GM12878 (cell line): ENCODE data around the gene SCRT2. TPM values are rescaled to one million over a fixed set of nuclear protein-coding genes. Genes with fewer than 3 reads are reported as not detected.

Experiments
- ATAC-seq: fragments of 200-7000 bp; cut with Tn5 transposase; 3 replicates; pipeline ENCODE4 v1.9.1; 2020; ENCODE audit warnings: mild to moderate bottlenecking, moderate library complexity
- BruUV-seq: library from RNA; stranded (reverse); fragments of 400-500 nt; replicated peaks from 2 replicates; lab custom pipeline; 2021; lab: Mats Ljungman, UMichigan
- CTCF ChIA-PET: fragments of 300-600 bp; sonication (Branson Sonifier 250); formaldehyde crosslinking; extraction: SDS; loops from one replicate; lab custom pipeline; 2021; ENCODE audit warnings: inconsistent platforms; lab: Yijun Ruan, JAX
- POLR2A ChIA-PET: fragments of 350-600 bp; formaldehyde crosslinking; extraction: SDS; loops from one replicate; lab custom pipeline; 2021; ENCODE audit warnings: inconsistent platforms; lab: Charles Lee
- RAD21 ChIA-PET: fragments of 300-600 bp; sonication (Branson Sonifier 250); formaldehyde crosslinking; loops from one replicate; lab custom pipeline; 2023; ENCODE audit warnings: antibody characterized with exemption; ENCODE audit not compliant: unreplicated experiment; lab: Charles Lee
- SMC1A ChIA-PET: fragments of 300-600 bp; sonication (Branson Sonifier 250); formaldehyde crosslinking; loops from one replicate; lab custom pipeline; 2023; ENCODE audit not compliant: unreplicated experiment, uncharacterized antibody; lab: Charles Lee
- DNase-seq: peaks from one replicate; pipeline ENCODE4 v3.0.0-alpha.2; 2011; ENCODE audit warnings: low read depth, low spot score
- FAIRE-seq: peaks from 3 replicates; lab custom pipeline; 2011; peaks lifted over from hg19 to GRCh38; lab: Jason Lieb, UNC
- H2AFZ ChIP-seq: 2 replicates; pipeline ENCODE4 v1.6.0; 2011; ENCODE audit warnings: low read depth, low read length, control low read depth; ENCODE audit not compliant: control insufficient read depth
- H3K27ac ChIP-seq: 2 replicates; pipeline ENCODE4 v1.5.1; 2011; ENCODE audit warnings: control low read depth; ENCODE audit not compliant: control insufficient read depth, insufficient read depth
- H3K27me3 ChIP-seq, 2 experiments: replicated peaks in 1 of 2; 2 replicates each; pipeline versions ENCODE4 v1.6.0 to v1.6.1; 2011; ENCODE audit warnings: low read length in 1 of 2; ENCODE audit not compliant: control insufficient read depth in 2 of 2, insufficient read depth in 2 of 2
- H3K36me3 ChIP-seq, 2 experiments: 2 replicates each; pipeline ENCODE4 v1.5.1; 2011; ENCODE audit warnings: low read length in 1 of 2; ENCODE audit not compliant: control insufficient read depth in 2 of 2, insufficient read depth in 2 of 2
- H3K4me1 ChIP-seq: 2 replicates; pipeline ENCODE4 v1.6.1; 2011; ENCODE audit warnings: mild to moderate bottlenecking, low read length, moderate library complexity, mixed read lengths; ENCODE audit not compliant: control insufficient read depth, insufficient read depth
- H3K4me2 ChIP-seq: 2 replicates; pipeline ENCODE4 v1.6.0; 2011; ENCODE audit warnings: control low read depth; ENCODE audit not compliant: control insufficient read depth, insufficient read depth
- H3K4me3 ChIP-seq: fragments of 200-600 bp; sonication (generic); 2 replicates; pipeline ENCODE4 v1.5.1; 2016
- H3K79me2 ChIP-seq: 2 replicates; pipeline ENCODE4 v1.6.0; 2011; ENCODE audit warnings: low read length; ENCODE audit not compliant: control insufficient read depth, insufficient read depth
- H3K9ac ChIP-seq: 2 replicates; pipeline ENCODE4 v1.8.0; 2011; ENCODE audit warnings: low read length, control low read depth, mixed read lengths; ENCODE audit not compliant: control insufficient read depth, insufficient read depth
- H3K9me3 ChIP-seq: replicated peaks from 3 replicates; pipeline ENCODE4 v1.5.1; 2011; ENCODE audit warnings: mild to moderate bottlenecking, low read length; ENCODE audit not compliant: control insufficient read depth, insufficient read depth
- H4K20me1 ChIP-seq: 2 replicates; pipeline ENCODE4 v1.6.0; 2011; ENCODE audit not compliant: control insufficient read depth, insufficient read depth
- CBX3 ChIP-seq: fragments of 200-600 bp; sonication (generic); IDR thresholded peaks from 2 replicates; pipeline ENCODE4 v1.6.1; 2016; ENCODE audit warnings: low read depth, borderline replicate concordance
- EP300 ChIP-seq, 2 experiments: fragments of 150-350 bp in 1 of 2; IDR thresholded peaks; 2 replicates each; pipeline ENCODE4 v1.6.1; 2011 to 2012; ENCODE audit warnings: low read depth in 2 of 2, low read length in 2 of 2, borderline replicate concordance in 1 of 2, improper control_type of control experiment in 1 of 2, inconsistent platforms in 1 of 2; ENCODE audit not compliant: control insufficient read depth in 1 of 2
- MYC ChIP-seq: IDR thresholded peaks from 2 replicates; pipeline ENCODE4 v1.6.1; 2011; ENCODE audit warnings: mild to moderate bottlenecking, low read length, moderate library complexity, inconsistent platforms; ENCODE audit not compliant: insufficient read depth, insufficient replicate concordance, insufficient read length, severe bottlenecking
- NFYB ChIP-seq: IDR thresholded peaks from 2 replicates; pipeline ENCODE4 v1.6.1; 2011; ENCODE audit warnings: low read depth, mild to moderate bottlenecking, low read length, improper control_type of control experiment, moderate library complexity; ENCODE audit not compliant: insufficient read depth
- PAX5 ChIP-seq: IDR thresholded peaks from 2 replicates; pipeline ENCODE4 v1.6.1; 2011; ENCODE audit warnings: low read depth, low read length, borderline replicate concordance
- RAD51 ChIP-seq: fragments of 450-650 bp; IDR thresholded peaks from 2 replicates; pipeline ENCODE4 v1.6.1; 2016; ENCODE audit warnings: moderate library complexity, mild to moderate bottlenecking, inconsistent platforms
- RCOR1 ChIP-seq: conservative IDR thresholded peaks from 2 replicates; pipeline ENCODE4 v1.6.1; 2012; ENCODE audit warnings: low read depth, low read length, improper control_type of control experiment
- SMARCA5 ChIP-seq: fragments of 450-650 bp; IDR thresholded peaks from 2 replicates; pipeline ENCODE4 v1.6.1; 2017; ENCODE audit warnings: mild to moderate bottlenecking
- STAT3 ChIP-seq: IDR thresholded peaks from 2 replicates; pipeline ENCODE4 v1.6.1; 2011; ENCODE audit warnings: low read depth, low read length, improper control_type of control experiment
- WGBS: methylation state at CpG from one replicate; pipeline ENCODE4 v1.1.6; 2016; ENCODE audit warnings: low lambda C conversion rate; ENCODE audit not compliant: insufficient replicate concordance, insufficient coverage; ENCODE audit errors: missing lambda C conversion rate; 5-methylcytosine and 5-hydroxymethylcytosine counted together
- in situ Hi-C: fragments of 300-500 bp; cut with MboI; formaldehyde crosslinking; loops from 9 replicates; pipeline ENCODE4 v1.14.3; 2018; ENCODE audit warnings: mixed read lengths
- intact Hi-C: fragments of 100-400 bp; cut with micrococcal nuclease; formaldehyde crosslinking; loops from one replicate; pipeline ENCODE4 v1.14.2; 2022; ENCODE audit not compliant: unreplicated experiment
- polyA plus RNA-seq, 11 experiments: library from polyadenylated mRNA; depleted of rRNA in 4 of 11; unstranded in 6 of 11; stranded (reverse) in 5 of 11; fragments of >200 nt; fragmentation: Nextera tagmentation in 4 of 11; fragmentation: Illumina TruSeq in 1 of 11; extraction: Ambion mirVana in 4 of 11; extraction: Trizol in 1 of 11; gene quantifications; 1 replicate in 1 of 11; 2 replicates in 10 of 11; pipeline versions ENCODE4 v1.2.1 to v1.2.3, GENCODE V29; 2011 to 2016; ENCODE audit warnings: inconsistent platforms in 2 of 11, missing spikeins in 2 of 11, low read depth in 1 of 11
- total RNA-seq, 4 experiments: library from RNA; depleted of rRNA in 3 of 4; stranded (reverse); fragments of >200 nt in 3 of 4; fragmentation: Illumina TruSeq in 1 of 4; extraction: Trizol in 1 of 4; gene quantifications; 2 replicates each; pipeline versions ENCODE4 v1.2.1 to v1.2.3, GENCODE V29; 2013 to 2021
- TF ChIP-seq, protein P1 (sequence below): IDR thresholded peaks from 2 replicates; pipeline ENCODE4 v1.6.1; 2011; ENCODE audit warnings: low read depth, low read length, improper control_type of control experiment, borderline replicate concordance
- TF ChIP-seq, protein P2 (sequence below): IDR thresholded peaks from 2 replicates; pipeline ENCODE4 v1.6.1; 2012; ENCODE audit warnings: low read depth, low read length, improper control_type of control experiment
- TF ChIP-seq, protein P3 (sequence below): fragments of 450-650 bp; IDR thresholded peaks from 2 replicates; pipeline ENCODE4 v1.6.1; 2016; ENCODE audit warnings: mild to moderate bottlenecking
- TF ChIP-seq, protein P4 (sequence below): fragments of 450-650 bp; IDR thresholded peaks from 2 replicates; pipeline ENCODE4 v1.6.1; 2017; ENCODE audit warnings: low read depth, mild to moderate bottlenecking, moderate library complexity

The SCRT2 gene
- total and polyA plus RNA-seq, 10 of the 15 experiments (the other 5 are each of a cell fraction or from before 2014, with no cell fraction given): not detected

- H4K20me1 ChIP-seq: no peaks in the 10 kb centered on the region
- intact Hi-C loops: no loop called here
- no peak for ATAC-seq
- ChIA-PET SMC1A (no interaction called here), POLR2A (no interaction called here), CTCF (no interaction called here)
- no peaks in the 10 kb centered on the region for H3K79me2 ChIP-seq
- no peak overlapping the region for H2AFZ ChIP-seq
- no peaks in the 10 kb centered on the region for H3K36me3 ChIP-seq
- H3K4me2 ChIP-seq: no peak overlapping the region
- no peak overlapping the region for H3K4me3 ChIP-seq
- no peaks in the 10 kb centered on the region; the same call in 2 of the 3 replicates for H3K9me3 ChIP-seq
- FAIRE-seq: no peak
- no peaks in the 10 kb centered on the region for H3K4me1 ChIP-seq
- 55% methylated on average over 19 of the region's 19 CpGs for whole genome bisulfite sequencing
- in situ Hi-C loops: no loop called here
- no peak overlapping the region for H3K27ac ChIP-seq
- BruUV-seq: no TSS peak
- TF ChIP-seq, protein P1, sequence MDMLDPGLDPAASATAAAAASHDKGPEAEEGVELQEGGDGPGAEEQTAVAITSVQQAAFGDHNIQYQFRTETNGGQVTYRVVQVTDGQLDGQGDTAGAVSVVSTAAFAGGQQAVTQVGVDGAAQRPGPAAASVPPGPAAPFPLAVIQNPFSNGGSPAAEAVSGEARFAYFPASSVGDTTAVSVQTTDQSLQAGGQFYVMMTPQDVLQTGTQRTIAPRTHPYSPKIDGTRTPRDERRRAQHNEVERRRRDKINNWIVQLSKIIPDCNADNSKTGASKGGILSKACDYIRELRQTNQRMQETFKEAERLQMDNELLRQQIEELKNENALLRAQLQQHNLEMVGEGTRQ: no peak
- no peak for TF ChIP-seq CBX3
- no peak for TF ChIP-seq EP300 (IDR thresholded peaks at IDR 0.05; ENCODE audit: borderline replicate concordance in 1 of 2, control insufficient read depth in 1 of 2, low read depth in 2 of 2, low read length in 2 of 2)
- no peak for TF ChIP-seq RCOR1
- no peak for TF ChIP-seq SMARCA5
- TF ChIP-seq, protein P2, sequence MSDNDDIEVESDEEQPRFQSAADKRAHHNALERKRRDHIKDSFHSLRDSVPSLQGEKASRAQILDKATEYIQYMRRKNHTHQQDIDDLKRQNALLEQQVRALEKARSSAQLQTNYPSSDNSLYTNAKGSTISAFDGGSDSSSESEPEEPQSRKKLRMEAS: no peak
- no peak for TF ChIP-seq STAT3
- TF ChIP-seq, protein P3, sequence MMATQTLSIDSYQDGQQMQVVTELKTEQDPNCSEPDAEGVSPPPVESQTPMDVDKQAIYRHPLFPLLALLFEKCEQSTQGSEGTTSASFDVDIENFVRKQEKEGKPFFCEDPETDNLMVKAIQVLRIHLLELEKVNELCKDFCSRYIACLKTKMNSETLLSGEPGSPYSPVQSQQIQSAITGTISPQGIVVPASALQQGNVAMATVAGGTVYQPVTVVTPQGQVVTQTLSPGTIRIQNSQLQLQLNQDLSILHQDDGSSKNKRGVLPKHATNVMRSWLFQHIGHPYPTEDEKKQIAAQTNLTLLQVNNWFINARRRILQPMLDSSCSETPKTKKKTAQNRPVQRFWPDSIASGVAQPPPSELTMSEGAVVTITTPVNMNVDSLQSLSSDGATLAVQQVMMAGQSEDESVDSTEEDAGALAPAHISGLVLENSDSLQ: no peak
- TF ChIP-seq RAD51: no peak
- TF ChIP-seq, protein P4, sequence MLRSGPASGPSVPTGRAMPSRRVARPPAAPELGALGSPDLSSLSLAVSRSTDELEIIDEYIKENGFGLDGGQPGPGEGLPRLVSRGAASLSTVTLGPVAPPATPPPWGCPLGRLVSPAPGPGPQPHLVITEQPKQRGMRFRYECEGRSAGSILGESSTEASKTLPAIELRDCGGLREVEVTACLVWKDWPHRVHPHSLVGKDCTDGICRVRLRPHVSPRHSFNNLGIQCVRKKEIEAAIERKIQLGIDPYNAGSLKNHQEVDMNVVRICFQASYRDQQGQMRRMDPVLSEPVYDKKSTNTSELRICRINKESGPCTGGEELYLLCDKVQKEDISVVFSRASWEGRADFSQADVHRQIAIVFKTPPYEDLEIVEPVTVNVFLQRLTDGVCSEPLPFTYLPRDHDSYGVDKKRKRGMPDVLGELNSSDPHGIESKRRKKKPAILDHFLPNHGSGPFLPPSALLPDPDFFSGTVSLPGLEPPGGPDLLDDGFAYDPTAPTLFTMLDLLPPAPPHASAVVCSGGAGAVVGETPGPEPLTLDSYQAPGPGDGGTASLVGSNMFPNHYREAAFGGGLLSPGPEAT: no peak
- no peak for TF ChIP-seq MYC
- no peak for TF ChIP-seq NFYB
- no peak for TF ChIP-seq PAX5
- TF ChIP-seq, all 136 proteins: peak for 0
- RAD21 ChIA-PET: no interaction called here
- Histone ChIP-seq H3K9ac (no peak overlapping the region), H3K27me3 (no peaks in the 10 kb centered on the region; a peak in 1 of 4 replicates)
- no peak for DNase-seq
These were observed 35.3 kb upstream of the SCRT2 start for GRCh38 chr20:710780-711450.
